SIG-M5 treated with dmso at 0.1 percent for 504 hours (cell line): ENCODE data around the gene TNFAIP2.

Experiments
- DNase-seq: peaks from one replicate; lab custom pipeline; 2025; ENCODE audit not compliant: unreplicated experiment; lab: John Stamatoyannopoulos, UW

TNFAIP2 gene, protein sequence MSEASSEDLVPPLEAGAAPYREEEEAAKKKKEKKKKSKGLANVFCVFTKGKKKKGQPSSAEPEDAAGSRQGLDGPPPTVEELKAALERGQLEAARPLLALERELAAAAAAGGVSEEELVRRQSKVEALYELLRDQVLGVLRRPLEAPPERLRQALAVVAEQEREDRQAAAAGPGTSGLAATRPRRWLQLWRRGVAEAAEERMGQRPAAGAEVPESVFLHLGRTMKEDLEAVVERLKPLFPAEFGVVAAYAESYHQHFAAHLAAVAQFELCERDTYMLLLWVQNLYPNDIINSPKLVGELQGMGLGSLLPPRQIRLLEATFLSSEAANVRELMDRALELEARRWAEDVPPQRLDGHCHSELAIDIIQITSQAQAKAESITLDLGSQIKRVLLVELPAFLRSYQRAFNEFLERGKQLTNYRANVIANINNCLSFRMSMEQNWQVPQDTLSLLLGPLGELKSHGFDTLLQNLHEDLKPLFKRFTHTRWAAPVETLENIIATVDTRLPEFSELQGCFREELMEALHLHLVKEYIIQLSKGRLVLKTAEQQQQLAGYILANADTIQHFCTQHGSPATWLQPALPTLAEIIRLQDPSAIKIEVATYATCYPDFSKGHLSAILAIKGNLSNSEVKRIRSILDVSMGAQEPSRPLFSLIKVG

GRCh38 chr14:103122947-103123633, at the start of gene TNFAIP2:
Gene TNFAIP2 (plus strand): TSS chr14:103123461. CDS start chr14:103126458, 2,997 bp downstream.
- no peak for DNase-seq

DNA sequence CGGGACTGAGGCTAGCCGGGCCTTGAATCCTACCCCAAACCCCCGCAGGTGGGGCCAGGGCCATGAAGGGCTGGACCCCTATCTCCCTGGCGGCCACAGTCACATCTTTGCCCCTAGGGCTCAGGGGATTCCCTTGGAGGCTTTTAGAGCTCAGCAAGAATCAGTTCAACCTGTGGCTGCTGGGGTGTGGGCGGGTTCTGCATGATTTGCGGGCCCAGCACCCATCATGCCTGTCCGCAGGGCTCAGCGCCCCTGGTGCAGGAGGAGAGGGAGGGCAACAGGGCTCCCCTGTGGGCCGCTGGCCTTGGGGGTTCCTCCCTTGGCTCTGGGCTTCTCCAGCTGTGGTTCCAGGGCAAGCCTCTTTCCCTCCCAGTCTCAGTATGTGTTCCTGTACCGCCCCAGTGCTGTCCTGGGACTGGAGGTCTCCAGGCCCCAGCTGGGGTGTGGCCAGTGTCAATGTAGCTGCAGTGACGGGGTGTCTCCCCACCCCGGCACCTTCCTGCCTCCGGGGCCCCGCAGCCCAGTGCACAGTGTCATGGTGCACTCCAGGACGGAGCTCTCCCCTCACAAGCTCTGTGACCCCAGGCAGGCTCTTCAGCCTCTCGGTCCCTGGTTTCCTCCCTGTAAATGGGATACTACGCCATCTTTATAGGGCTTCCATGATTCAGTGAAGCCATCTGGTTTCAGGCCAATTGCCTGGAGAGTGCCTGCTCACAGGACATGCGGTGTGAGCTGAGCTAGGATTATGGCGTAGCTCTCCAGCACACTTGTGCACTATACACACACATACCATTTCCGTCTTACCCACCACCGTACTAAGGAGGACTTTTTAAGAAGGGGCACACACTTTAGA, 49.2 kb upstream of the TNFAIP2 start:
- DNase-seq, result no peak

- DNase-seq, result no peak
Measured at GRCh38 chr14:103074729-103075367, 48.4 kb upstream of the TNFAIP2 start.

- peak; percentile 82 for DNase-seq
Measured at GRCh38 chr14:103078420-103078749, 44.9 kb upstream of the TNFAIP2 start.

GRCh38 chr14:103078860-103079587, 44.2 kb upstream of the TNFAIP2 start:
- DNase-seq, result no peak

DNA sequence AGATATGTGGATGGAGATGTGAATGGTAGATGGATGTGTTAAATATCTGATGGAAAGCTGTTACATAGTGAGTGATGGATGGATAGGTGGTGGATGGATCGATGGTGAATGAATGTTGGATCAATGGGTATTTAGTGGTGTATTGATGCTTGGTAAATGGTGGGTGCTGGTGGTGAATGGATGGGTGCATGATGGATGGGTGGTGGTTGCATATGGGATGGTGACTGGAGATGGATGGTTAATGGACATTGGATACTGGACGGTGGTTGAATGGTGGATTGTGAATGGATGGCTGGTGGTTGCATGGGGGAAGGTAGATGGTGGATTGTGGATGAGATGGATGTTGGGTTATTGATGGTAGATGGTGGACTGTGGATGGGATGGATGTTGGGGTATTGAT, 41.3 kb upstream of the TNFAIP2 start:
- DNase-seq, result no peak

GRCh38 chr14:103084021-103084919, 39.0 kb upstream of the TNFAIP2 start, which contains the start of gene LBHD2:
Gene LBHD2 (plus strand): TSS chr14:103084210. CDS start chr14:103086013, 1,803 bp downstream.
- DNase-seq, result no peak

DNA sequence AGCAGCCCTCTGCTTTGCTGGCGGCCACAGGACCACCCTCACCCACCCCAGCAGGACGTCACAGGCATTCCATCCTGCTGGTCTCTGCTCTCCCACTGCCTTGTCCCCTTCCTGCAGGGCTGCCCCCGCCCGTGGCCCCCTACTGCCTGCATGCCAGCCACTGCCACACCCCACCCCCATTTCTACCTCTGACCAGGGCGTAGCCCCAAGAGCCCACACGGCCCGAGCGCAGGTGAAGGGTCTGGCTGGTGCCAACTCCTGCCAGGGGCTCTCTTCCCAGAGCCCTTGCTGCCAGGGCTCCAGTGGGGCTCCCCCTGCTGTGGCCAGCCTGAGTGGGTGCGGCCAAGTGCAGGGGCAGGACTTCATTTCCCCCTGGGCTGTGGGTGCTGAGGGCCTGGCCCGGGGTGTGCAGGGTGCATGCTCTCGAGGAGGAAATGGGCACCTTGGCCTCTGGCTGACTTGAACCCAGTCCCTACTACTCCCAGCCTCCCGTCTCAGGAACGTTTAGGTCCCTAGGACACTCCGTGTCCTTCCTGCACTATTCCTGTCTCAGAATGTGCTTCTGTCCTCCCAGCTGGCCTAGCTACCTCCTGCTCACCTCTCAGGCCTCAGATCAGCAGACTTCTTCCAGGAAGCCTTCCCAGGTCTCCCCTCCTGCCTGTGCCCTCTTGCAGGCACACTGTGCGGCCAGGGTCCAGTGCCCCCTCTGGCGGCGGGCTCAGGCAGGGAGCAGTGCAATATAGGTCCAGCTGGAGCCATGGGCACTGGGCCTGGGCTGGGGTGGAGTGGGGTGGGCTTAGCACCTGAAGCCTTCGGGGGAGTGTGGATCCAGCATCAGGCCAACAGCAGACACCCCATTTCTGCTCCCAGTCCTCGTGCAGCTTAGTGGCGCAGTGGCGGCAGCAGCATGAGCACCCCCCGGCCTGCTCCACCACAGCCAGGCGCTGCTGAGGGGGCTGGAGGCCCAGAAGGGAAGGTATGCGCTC, 37.9 kb upstream of the TNFAIP2 start:
- DNase-seq, result no peak

GRCh38 chr14:103086771-103087342, 36.4 kb upstream of the TNFAIP2 start:
- no peak for DNase-seq

GRCh38 chr14:103087343-103087835, 35.9 kb upstream of the TNFAIP2 start:
- no peak for DNase-seq

- no peak for DNase-seq
Measured at GRCh38 chr14:103088921-103089320, 34.3 kb upstream of the TNFAIP2 start.

- no peak for DNase-seq
Measured at GRCh38 chr14:103089386-103090335, 33.6 kb upstream of the TNFAIP2 start.

- DNase-seq, result no peak
Measured at GRCh38 chr14:103090481-103091020, 32.7 kb upstream of the TNFAIP2 start.

GRCh38 chr14:103091041-103091882, 32.0 kb upstream of the TNFAIP2 start:
- DNase-seq, result peak; percentile 56

DNA sequence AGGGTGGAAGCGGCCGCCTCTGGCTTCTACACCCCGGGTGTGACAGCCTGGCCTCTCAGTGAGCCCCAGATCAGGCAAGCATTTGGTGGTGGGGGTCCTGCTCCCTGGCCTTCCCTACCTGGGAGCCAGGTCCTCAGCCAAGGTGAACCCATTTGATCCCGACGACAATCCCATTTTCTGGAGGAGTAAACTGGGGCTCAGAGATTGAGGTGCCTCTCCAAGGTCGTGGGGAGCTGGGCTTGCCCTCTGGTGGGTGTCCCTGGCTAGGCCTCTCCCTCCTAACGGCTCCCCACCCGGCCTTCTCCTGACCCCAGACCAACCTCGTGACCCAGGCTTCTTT, 31.4 kb upstream of the TNFAIP2 start:
- no peak for DNase-seq
